Measurements from ENCODE around the gene FRY.

DNA sequence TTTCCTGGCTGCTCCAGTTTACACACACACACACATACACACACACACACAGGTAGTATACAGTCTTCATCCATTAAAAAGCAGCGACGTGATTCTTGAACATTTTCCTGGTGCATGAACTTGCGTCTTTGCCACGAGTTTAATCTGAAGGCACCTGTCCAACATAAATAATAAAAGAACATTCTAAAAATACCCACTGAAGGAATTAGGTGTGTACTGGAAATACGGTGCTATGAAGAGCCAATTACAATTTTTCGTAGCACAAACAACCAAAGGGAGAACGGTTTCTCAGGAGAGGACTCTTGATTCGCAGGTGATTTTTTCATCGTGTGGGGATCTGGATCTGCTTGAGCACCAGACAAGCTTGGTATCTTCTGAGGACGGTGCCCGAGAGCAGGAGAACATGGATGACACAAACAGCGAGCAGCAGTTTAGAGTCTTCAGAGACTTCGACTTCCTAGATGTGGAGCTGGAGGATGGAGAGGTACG lies 222.4 kb downstream of the FRY start:
- no peak for TF ChIP-seq EZH2 (IDR thresholded peaks at IDR 0.05; ENCODE audit: low read length, unreplicated experiment)
- TF ChIP-seq CTCF (conservative IDR thresholded peaks at IDR 0.05; ENCODE audit: low read depth, low read length): no peak
- TF ChIP-seq EZH2phosphoT487 (IDR thresholded peaks at IDR 0.05; ENCODE audit: borderline replicate concordance, low read length): no peak

Measured in PC-3 (cell line).